Small intestine (tissue), 7 donors: ENCODE results near the gene GLOD4. TPM values are rescaled to one million over a fixed set of nuclear protein-coding genes. Genes with fewer than 3 reads are reported as not detected.

Experiments used
- DNase-seq, 2 donors: peaks; one replicate each; pipeline versions ENCODE4 v3.0.0 to v3.0.0-alpha.2; 2013
- FAIRE-seq: peaks from 2 replicates; lab custom pipeline; 2012; peaks lifted over from hg19 to GRCh38; lab: Jason Lieb, UNC
- H3K27ac ChIP-seq, 3 donors: one replicate each; pipeline ENCODE4 v1.5.1; 2013; ENCODE audit warnings: low read length in 2 of 3, mild to moderate bottlenecking in 2 of 3, control low read depth in 1 of 3, inconsistent platforms in 1 of 3, low read depth in 1 of 3, moderate library complexity in 1 of 3
- H3K27me3 ChIP-seq, 3 donors: one replicate each; pipeline ENCODE4 v1.6.1; 2013; ENCODE audit warnings: low read length in 3 of 3, inconsistent platforms in 1 of 3; ENCODE audit not compliant: control insufficient read depth in 3 of 3, insufficient read depth in 3 of 3
- H3K36me3 ChIP-seq, 3 donors: one replicate each; pipeline ENCODE4 v1.6.1; 2013; ENCODE audit warnings: low read length in 3 of 3, inconsistent platforms in 1 of 3, low read depth in 1 of 3, mild to moderate bottlenecking in 1 of 3, moderate library complexity in 1 of 3; ENCODE audit not compliant: control insufficient read depth in 3 of 3, insufficient read depth in 2 of 3
- H3K4me1 ChIP-seq, 3 donors: one replicate each; pipeline ENCODE4 v1.6.1; 2013; ENCODE audit warnings: low read length in 2 of 3, inconsistent platforms in 1 of 3, low read depth in 1 of 3, mild to moderate bottlenecking in 1 of 3, moderate library complexity in 1 of 3; ENCODE audit not compliant: control insufficient read depth in 3 of 3, insufficient read depth in 2 of 3
- H3K4me3 ChIP-seq, 3 donors: one replicate each; pipeline ENCODE4 v1.5.1; 2013; ENCODE audit warnings: low read length in 3 of 3, control low read depth in 1 of 3, inconsistent platforms in 1 of 3, low read depth in 1 of 3, mild to moderate bottlenecking in 1 of 3, moderate library complexity in 1 of 3
- H3K9me3 ChIP-seq, 2 donors: one replicate each; pipeline ENCODE4 v1.6.1; 2013; ENCODE audit warnings: low read depth in 1 of 2, low read length in 1 of 2; ENCODE audit not compliant: control insufficient read depth in 2 of 2, insufficient read depth in 1 of 2
- WGBS, 3 donors: extraction: QIAGEN DNeasy Blood & Tissue Kit; methylation state at CpG; one replicate each; pipeline ENCODE4 v1.1.7; 2013; 5-methylcytosine and 5-hydroxymethylcytosine counted together
- polyA plus RNA-seq, 4 donors: library from polyadenylated mRNA; stranded (reverse) in 3 of 4; unstranded in 1 of 4; fragments of 200-250 nt in 3 of 4; fragments of 120-200 nt in 1 of 4; gene quantifications; one replicate each; pipeline versions ENCODE4 v1.2.1 to v1.2.3, GENCODE V29; 2013
- donor health status: healthy with polysubstance abuse.
- donor health status: control.
- donor health status: control.
- donor health status: Bipolar disorder and iron deficiency.
- donor health status: healthy.

GLOD4 gene
- polyA plus RNA-seq, 4 donors = 65.4 to 138 (median 84.9) TPM

GRCh38 chr17:725746-726145 lies 56.3 kb downstream of the GLOD4 start:
- H3K4me1 ChIP-seq = peaks cover 0 to 14% (median 0%) of the 10 kb centered on the region in 3 donors
- peak overlapping the region in 1 of 3 donors; percentile 2 for H3K4me3 ChIP-seq
- peak overlapping the region in 1 of 3 donors; percentile 77 for H3K27ac ChIP-seq
- H3K9me3 ChIP-seq = no peaks in the 10 kb centered on the region
- DNase-seq (no peak), FAIRE-seq (no peak)
- no peaks in the 10 kb centered on the region for H3K27me3 ChIP-seq
- H3K36me3 ChIP-seq = peaks cover 0 to 3% (median 0%) of the 10 kb centered on the region in 3 donors
- 28 to 66% (median 37%) methylated on average over 11 to 12 of the region's 12 CpGs for WGBS, 3 donors

- WGBS, 3 donors = 91 to 94% (median 92%) methylated on average over 14 of the region's 14 CpGs
- H3K36me3 ChIP-seq = peaks cover 0 to 3% (median 0%) of the 10 kb centered on the region in 3 donors
- no peak overlapping the region for H3K27ac ChIP-seq
- no peak overlapping the region for H3K4me3 ChIP-seq
- DNase-seq (no peak), FAIRE-seq (no peak)
- H3K9me3 ChIP-seq = no peaks in the 10 kb centered on the region
- no peaks in the 10 kb centered on the region for H3K27me3 ChIP-seq
- H3K4me1 ChIP-seq = peaks cover 0 to 14% (median 0%) of the 10 kb centered on the region in 3 donors
Measured at GRCh38 chr17:725084-725483, 57.0 kb downstream of the GLOD4 start.

- no peak overlapping the region for H3K27ac ChIP-seq
Measured at GRCh38 chr17:721540-721937, 60.5 kb downstream of the GLOD4 start.

DNA sequence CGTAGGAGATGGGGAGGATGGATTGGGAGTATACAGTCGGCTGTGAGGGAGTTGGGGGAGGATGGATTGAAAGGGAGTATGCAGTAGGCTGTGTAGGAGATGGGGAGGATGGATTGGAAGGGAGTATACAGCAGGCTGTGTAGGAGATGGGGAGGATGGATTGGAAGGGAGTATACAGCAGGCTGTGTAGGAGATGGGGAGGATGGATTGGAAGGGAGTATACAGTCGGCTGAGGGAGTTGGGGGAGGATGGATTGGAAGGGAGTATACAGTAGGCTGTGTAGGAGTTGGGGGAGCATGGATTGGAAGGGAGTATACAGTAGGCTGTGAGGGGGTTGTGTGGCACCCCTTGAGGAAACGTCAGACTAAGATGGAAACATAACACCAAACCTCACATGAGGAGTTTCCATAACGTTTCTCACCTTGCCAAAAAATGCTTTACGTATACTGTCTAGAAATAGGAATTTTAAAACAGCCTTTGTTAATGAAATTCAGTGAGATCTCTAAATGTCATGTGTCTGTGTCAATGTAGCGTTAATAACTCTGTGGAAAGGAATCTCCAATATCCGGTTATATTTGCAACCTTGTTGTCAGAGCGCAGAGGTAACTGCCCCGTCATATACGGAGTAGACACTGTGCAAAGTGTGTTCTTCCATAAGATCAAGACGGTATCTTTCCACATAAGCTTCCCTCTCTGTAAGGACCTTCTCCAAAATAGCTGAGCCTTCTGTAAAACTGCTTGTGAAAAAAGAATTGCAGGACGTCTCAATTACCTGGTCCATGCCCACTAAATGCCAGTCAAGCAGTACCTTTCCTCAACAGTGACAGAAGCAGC lies 61.2 kb downstream of the GLOD4 start:
- Histone ChIP-seq H3K27ac (no peak overlapping the region), H3K4me3 (no peak overlapping the region), H3K27me3 (no peaks in the 10 kb centered on the region), H3K36me3 (peaks cover 0 to 8% (median 0%) of the 10 kb centered on the region in 3 donors), H3K9me3 (no peaks in the 10 kb centered on the region), H3K4me1 (peaks cover 0 to 5% (median 0%) of the 10 kb centered on the region in 3 donors)
- FAIRE-seq = no peak
- no peak for DNase-seq
- WGBS, 3 donors = 81 to 90% (median 83%) methylated on average over 13 of the region's 13 CpGs

More at GRCh38 chr17:721540-721937, 60.5 kb downstream of the GLOD4 start:
- Histone ChIP-seq H3K36me3 (peaks cover 0 to 8% (median 0%) of the 10 kb centered on the region in 3 donors), H3K9me3 (no peaks in the 10 kb centered on the region), H3K4me3 (no peak overlapping the region), H3K27me3 (no peaks in the 10 kb centered on the region), H3K4me1 (peaks cover 0 to 10% (median 0%) of the 10 kb centered on the region in 3 donors)
- DNase-seq (no peak), FAIRE-seq (no peak)
- WGBS, 3 donors = 77 to 85% (median 81%) methylated on average over 5 of the region's 5 CpGs

DNA sequence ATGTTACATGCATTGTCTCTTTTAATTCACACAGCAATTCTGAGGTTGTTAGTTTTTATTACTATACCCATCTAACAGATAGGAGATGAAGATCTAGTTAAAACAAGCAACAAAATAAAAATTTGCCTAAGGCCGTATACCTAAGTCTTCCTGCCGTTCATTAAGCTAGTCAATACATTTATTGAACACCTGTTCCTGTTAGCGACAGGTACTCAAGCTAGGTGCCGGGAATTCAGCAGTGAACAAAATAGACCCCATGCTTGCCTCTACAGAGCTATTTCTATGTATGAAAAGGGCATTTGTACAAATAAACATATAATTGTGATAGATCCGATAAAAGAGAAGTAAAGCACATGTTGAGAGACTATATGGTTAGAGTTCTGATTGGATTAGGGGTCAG lies 64.0 kb downstream of the GLOD4 start:
- Histone ChIP-seq H3K27me3 (no peaks in the 10 kb centered on the region), H3K36me3 (peaks cover 0 to 5% (median 0%) of the 10 kb centered on the region in 3 donors), H3K27ac (no peak overlapping the region), H3K4me3 (no peak overlapping the region), H3K4me1 (peaks cover 0 to under 1% (median 0%) of the 10 kb centered on the region in 3 donors), H3K9me3 (no peaks in the 10 kb centered on the region)
- 76 to 84% (median 83%) methylated on average over 5 of the region's 5 CpGs for WGBS, 3 donors
- DNase-seq = no peak
- FAIRE-seq = no peak

Other genes with a start within 250 kb of the GLOD4 start
- gene VPS53, start 67.4 kb downstream of the GLOD4 start, polyA plus RNA-seq = 10 to 100 TPM in 3 of 4 donors, 1 to 10 TPM in 1; 7.4 to 24.2 (median 11.4) TPM
- 10 to 100 TPM in 2 of 4 donors, 1 to 10 TPM in 2; 5.6 to 25.7 (median 11.8) TPM for gene TLCD3A, start 49.7 kb downstream of the GLOD4 start, polyA plus RNA-seq
- 10 to 100 TPM in 2 of 4 donors, 1 to 10 TPM in 2; 2.7 to 18.3 (median 7.4) TPM for gene GEMIN4, start 30.0 kb downstream of the GLOD4 start, polyA plus RNA-seq
- gene MRM3, start 73 bp upstream of the GLOD4 start, polyA plus RNA-seq = 10 to 100 TPM in 3 of 4 donors, 1 to 10 TPM in 1; 9.2 to 19.5 (median 14.5) TPM
- gene NXN, start 197.5 kb upstream of the GLOD4 start, polyA plus RNA-seq = 10 to 100 TPM in 1 of 4 donors, 1 to 10 TPM in 3; 2.2 to 12.5 (median 7.1) TPM
- gene TIMM22, start 214.8 kb upstream of the GLOD4 start, polyA plus RNA-seq = 1 to 10 TPM; 6.9 to 9.4 (median 8.0) TPM